NCI-H146 (cell line): ENCODE data around the gene STUB1.
"Not testable (repeated sequence)": the region's sequence is repeated elsewhere in the genome, so short reads cannot be mapped to it uniquely, and the experiment has no call there.

Experiments used
- DNase-seq: peaks from one replicate; lab custom pipeline; 2025; lab: John Stamatoyannopoulos, UW

STUB1 gene

GRCh38 chr16:678858-679813, 1.1 kb upstream of the STUB1 start:
- DNase-seq: peak; percentile 87

GRCh38 chr16:680625-680945, 375 bp downstream of the STUB1 start:
- no peak for DNase-seq

GRCh38 chr16:680967-681745, 946 bp downstream of the STUB1 start:
- peak; percentile 37 for DNase-seq

- DNase-seq: peak; percentile 16
These were observed 1.7 kb downstream of the STUB1 start for GRCh38 chr16:681746-682427.

GRCh38 chr16:682493-683395, 2.5 kb downstream of the STUB1 start:
- DNase-seq: no peak

GRCh38 chr16:683396-684070, 3.3 kb downstream of the STUB1 start:
- DNase-seq: no peak

- DNase-seq: peak; percentile 98
These were observed 4.0 kb downstream of the STUB1 start, which contains the start of gene JMJD8 for GRCh38 chr16:684071-684794. TSS of gene JMJD8 (minus strand) at chr16:684334. CDS start at chr16:684319, 15 bp downstream.

- peak; percentile 46 for DNase-seq
These were observed 4.9 kb downstream of the STUB1 start for GRCh38 chr16:684961-685696.

GRCh38 chr16:685967-686366, 5.8 kb downstream of the STUB1 start:
- DNase-seq: peak; percentile 48

GRCh38 chr16:686459-687260, 6.5 kb downstream of the STUB1 start:
- DNase-seq: no peak

- no peak for DNase-seq
These were observed 7.3 kb downstream of the STUB1 start for GRCh38 chr16:687499-687898.

- no peak for DNase-seq
These were observed 9.1 kb downstream of the STUB1 start for GRCh38 chr16:689175-689897.

- DNase-seq: not testable (repeated sequence)
These were observed 11.0 kb downstream of the STUB1 start for GRCh38 chr16:691242-691641.

GRCh38 chr16:692356-693108, 12.3 kb downstream of the STUB1 start:
- DNase-seq: no peak

- DNase-seq: no peak
These were observed 13.2 kb downstream of the STUB1 start for GRCh38 chr16:693364-693763.

GRCh38 chr16:693766-694165, 13.6 kb downstream of the STUB1 start:
- DNase-seq: no peak
